Fibroblast of the aortic adventitia (primary cell): ENCODE measurements around the gene CCDC201. TPM values are rescaled to one million over a fixed set of nuclear protein-coding genes. Genes with fewer than 3 reads are reported as not detected.

Experiments used
- DNase-seq: peaks from one replicate; pipeline ENCODE4 v3.0.0-alpha.2; 2010; ENCODE audit warnings: low read depth
- H3K4me3 ChIP-seq: 2 replicates; pipeline ENCODE4 v1.5.1; 2011; ENCODE audit warnings: low read depth, mild to moderate bottlenecking, control low read depth, low read length, moderate library complexity
- CTCF ChIP-seq: IDR thresholded peaks from 2 replicates; pipeline ENCODE4 v1.5.1; 2011; ENCODE audit warnings: mild to moderate bottlenecking, low read length, control low read depth, inconsistent platforms; ENCODE audit not compliant: insufficient read depth
- total RNA-seq: library from RNA; depleted of rRNA; stranded (reverse); fragments of >200 nt; gene quantifications from 2 replicates; pipeline ENCODE4 v1.2.3, GENCODE V29; 2012; ENCODE audit warnings: low replicate concordance

CCDC201 gene
- total RNA-seq, 1 donor: 0.09 TPM

- DNase-seq: no peak
- no peak overlapping the region for H3K4me3 ChIP-seq
- TF ChIP-seq CTCF: no peak
These were observed 9.6 kb upstream of the CCDC201 start for GRCh38 chr7:45882465-45882810.

- no peak overlapping the region for H3K4me3 ChIP-seq
- peak; percentile 94 for DNase-seq
- TF ChIP-seq CTCF: no peak
These were observed 9.0 kb upstream of the CCDC201 start for GRCh38 chr7:45881759-45882464.

- no peak overlapping the region for H3K4me3 ChIP-seq
- no peak for TF ChIP-seq CTCF
- no peak for DNase-seq
These were observed 8.4 kb upstream of the CCDC201 start for GRCh38 chr7:45881280-45881758.

- H3K4me3 ChIP-seq: no peak overlapping the region
- DNase-seq: no peak
- TF ChIP-seq CTCF: no peak
These were observed 7.6 kb upstream of the CCDC201 start for GRCh38 chr7:45880433-45880860.

- no peak overlapping the region for H3K4me3 ChIP-seq
- no peak for TF ChIP-seq CTCF
- DNase-seq: no peak
These were observed 5.7 kb upstream of the CCDC201 start for GRCh38 chr7:45878457-45879144.

- no peak overlapping the region for H3K4me3 ChIP-seq
- no peak for TF ChIP-seq CTCF
These were observed 3.6 kb upstream of the CCDC201 start for GRCh38 chr7:45876519-45876918.

More at GRCh38 chr7:45876519-45876918, 3.6 kb upstream of the CCDC201 start:
- DNase-seq: no peak
